Stimulated activated CD4-positive, alpha-beta T cell treated with anti-CD3 and anti-CD28 coated beads, Interleukin-2, amount 100 ng/mL, for 48 hours (primary cell): ENCODE results near the gene CNP.
A peak's percentile ranks its signal among the peaks of the same experiment; 100 is the strongest.

Experiments
- DNase-seq, 2 donors: peaks; one replicate each; pipeline ENCODE4 v3.0.0-alpha.2; 2020

The CNP gene

DNA sequence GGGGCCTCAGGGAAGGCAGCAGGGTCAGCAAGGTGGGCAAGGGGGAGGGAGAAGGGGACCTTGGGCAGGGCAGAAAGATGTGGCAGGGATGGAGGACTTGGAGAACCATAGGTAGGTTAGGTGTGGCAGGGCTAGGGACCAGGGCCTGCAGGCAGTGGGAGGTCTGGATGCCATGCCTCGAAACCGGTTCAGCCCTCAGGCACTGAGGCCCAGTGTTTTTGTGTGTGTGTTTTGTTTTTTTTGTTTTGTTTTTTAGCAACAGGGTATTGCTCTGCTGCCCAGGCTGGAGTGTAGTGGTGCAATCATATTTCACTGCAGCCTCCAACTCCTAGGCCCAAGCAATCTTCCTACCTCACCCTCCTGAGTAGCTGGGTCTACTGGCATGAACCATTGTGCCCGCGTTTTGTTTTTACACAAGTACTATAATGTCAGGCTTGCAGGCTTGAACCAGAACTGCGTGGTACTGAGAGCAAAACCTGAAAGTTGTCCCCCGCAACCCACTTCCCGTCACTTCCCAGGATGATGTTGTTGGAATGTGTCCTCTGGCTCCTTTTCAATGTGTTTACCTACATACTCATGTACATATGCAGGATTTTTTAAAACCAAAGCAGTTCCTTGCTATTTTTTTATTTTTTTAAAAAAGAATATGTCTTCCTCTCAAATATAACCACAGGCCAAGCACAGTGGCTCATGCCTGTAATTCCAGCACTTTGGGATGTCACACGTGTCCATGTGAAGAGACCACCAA lies 23.8 kb upstream of the CNP start:
- no peak for DNase-seq

DNA sequence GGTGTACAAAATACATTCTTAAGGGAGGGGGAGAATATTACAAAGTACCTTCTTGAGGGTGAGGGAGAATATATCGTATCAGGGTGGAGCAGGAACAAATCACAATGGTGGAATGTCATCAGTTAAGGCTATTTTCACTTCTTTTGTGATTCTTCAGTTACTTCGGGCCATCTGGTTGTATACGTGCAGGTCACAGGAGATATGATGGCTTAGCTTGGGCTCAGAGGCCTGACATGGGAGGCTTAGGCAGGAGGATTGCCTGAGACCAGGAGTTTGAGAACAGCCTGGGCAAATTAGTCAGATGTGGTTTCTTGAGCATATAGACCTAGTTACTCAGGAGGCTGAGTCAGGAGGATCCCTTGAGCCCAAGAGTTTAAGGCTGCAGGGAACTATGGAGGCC lies 23.1 kb upstream of the CNP start:
- no peak for DNase-seq

DNA sequence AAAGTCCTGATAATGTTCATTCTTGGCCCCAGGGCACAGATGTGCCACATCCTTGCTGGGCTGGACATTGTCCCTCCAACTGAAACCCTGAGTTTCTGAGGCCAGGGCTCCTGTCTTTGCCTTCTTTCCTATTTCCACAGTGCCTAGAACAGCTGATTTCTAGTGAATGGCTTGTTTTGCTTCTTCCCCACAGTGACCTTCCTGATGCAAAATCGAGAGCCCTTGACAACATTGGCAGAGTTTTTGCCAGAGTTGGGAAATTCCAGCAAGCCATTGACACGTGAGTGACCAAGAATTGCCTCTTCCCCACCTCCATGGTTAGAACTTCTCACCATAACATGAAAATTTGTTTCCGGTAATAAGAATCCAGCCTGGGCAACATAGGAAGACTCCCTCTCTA lies 21.7 kb upstream of the CNP start:
- DNase-seq, result no peak

DNA sequence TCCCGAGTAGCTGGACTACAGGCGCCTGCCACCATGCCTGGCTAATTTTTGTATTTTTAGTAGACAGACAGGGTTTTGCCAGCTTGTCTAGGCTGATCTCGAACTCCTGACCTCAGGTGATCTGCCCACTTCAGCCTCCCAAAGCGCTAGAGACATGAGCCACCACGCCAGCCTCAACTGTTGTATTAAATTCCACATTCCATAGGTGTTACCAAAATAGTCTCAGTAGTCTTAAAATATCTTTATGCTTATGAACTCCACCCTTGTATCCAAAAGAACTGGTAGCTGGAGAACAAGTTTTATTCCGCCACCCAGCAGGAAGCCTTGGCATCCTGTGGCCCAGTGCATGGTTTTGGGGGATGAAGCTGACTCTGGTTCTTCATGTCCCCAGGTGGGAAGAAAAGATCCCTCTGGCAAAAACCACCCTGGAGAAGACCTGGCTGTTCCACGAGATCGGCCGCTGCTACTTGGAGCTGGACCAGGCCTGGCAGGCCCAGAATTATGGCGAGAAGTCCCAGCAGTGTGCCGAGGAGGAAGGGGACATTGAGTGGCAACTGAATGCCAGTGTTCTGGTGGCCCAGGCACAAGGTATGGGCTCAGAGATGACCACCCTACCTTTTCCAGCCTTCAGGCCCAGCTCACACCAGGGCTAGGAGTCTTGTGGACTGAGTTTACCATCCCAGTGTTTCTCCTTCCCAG lies 17.7 kb upstream of the CNP start:
- no peak for DNase-seq

GRCh38 chr17:41956522-41956921 lies 10.1 kb upstream of the CNP start:
- DNase-seq, result no peak

- DNase-seq, result no peak
Measured at GRCh38 chr17:41957031-41957868, 9.3 kb upstream of the CNP start.

DNA sequence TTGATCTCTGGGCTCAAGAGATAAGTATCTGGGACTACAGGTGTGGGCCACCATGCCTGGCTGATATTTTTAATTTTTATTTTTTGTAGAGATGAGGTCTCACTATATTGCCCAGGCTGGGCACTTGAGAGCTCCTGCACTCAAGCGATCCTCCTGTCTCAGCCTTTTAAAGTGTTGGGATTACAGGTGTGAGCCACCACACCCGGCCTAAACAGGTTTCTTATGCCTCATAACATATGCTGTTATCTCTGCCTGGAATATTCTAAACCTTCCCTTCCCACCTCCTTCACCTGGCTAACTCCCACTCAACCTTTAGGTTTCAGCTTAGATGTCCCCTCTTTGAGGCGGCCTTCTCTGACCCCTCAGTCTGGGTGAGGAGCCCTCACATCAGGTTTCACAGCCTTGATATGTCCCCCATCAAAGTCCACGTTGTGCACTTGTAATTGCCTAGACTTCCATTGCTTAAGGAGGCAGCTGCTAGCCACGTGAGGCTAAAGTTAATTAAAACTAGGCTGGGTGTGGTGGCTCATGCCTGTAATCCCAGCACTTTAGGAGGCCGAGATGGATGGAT lies 8.6 kb upstream of the CNP start:
- no peak for DNase-seq

DNA sequence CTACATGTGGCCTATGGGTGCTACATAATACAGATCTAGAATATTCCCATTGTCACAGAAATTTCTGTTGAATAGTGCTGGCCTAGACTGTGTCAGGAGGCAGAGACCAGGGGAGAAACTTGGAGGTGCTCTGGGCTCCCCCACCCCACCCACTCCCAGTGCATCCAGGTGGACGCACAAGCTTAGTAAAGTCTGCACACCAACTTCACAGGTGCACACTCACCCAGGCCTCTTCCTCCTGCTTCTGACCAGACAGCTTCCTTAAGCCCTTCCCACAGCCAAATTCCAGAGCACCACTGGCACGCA lies 7.6 kb upstream of the CNP start:
- no peak for DNase-seq

DNA sequence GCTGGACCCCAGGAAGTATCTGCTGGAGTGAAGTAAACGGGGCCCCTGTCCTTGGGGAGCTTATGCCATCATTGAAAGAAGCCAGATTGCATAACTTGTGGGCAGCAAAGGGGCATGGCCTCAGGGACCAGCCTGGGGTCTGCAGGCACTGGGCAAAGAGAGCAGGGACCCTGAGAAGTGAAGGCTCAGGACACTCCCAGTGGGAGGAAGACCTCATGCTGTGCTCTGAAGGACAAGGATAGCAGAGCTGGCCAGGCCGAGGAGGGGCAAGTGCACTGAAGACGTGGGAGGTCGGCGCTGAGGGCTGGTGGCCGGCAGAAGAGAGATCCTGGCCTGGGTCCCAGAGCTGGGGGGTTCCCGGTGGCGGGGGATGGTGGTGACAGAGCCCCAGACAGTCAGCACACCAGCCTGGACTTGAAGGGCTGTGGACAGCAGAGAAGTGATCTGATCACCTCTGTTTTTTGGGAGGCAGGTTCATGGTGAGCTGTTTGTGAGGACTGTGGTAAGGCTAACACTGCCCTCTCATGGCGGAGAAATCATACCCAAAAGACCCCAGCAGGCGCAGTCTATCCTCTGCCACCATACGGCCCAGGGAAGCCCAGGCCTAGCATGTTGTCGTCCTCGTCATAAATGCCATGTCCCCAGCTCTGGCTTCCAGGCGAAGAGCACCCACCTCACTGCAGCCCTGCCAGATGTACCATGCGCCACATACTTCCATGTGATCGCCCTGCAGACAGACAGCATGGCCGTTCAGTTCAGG lies 7.1 kb upstream of the CNP start:
- DNase-seq, result no peak

DNA sequence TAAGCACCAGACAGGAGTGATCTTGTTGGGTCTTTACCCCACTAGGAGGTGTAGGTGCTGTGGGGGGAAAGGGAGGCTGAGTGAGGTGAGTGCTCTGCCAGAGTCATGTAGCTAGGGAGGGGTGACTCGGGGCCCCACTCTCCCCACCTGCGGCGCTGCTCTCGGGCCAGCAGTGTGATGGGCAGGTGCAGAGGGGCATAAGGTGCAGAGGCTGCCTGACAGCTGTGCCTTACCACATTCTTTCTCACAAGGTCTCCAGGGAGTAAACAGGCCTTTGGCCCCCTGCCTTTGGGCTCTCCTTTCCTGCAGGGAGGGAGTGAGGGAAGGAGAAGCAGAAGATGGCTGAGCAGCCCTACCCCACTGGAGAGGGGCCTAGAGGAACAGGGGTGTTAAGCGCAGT lies 4.5 kb upstream of the CNP start:
- DNase-seq, result no peak

DNA sequence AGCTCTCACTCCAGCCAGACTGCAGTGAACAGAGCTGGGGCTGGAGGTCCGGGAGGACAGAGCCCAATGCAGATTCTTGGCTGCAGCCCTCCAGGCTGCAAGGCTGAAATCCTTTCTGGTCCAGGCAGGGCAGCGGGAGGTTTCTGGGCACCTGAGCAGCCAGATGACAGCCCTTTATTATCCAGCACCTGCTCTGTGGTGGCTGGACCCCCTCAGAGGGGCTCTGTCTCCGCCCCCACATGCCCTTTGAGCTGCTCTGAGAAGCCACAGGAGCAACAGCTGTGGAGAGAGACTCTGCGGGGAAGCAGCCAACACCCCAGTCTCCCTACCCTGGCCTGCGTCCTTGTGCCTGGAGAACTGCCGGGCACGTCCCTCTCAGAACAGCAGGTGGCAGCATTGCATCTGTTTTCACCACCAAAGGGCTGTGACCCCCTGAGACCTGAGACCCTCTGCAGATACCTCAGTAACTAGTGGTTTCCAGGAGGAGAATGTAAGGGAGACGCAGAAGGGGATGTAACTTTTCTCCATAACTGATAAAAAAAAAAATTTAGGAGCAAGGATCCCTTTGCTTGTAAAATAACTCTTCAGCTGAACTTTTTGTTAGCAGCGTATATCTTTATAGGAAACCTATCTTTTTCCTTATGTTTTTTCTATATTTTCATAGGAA lies 3.7 kb upstream of the CNP start:
- DNase-seq, result peak; percentile 63 to 74

- DNase-seq, result peak; percentile 55 to 62
Measured at GRCh38 chr17:41965694-41966462, 717 bp upstream of the CNP start.

DNA sequence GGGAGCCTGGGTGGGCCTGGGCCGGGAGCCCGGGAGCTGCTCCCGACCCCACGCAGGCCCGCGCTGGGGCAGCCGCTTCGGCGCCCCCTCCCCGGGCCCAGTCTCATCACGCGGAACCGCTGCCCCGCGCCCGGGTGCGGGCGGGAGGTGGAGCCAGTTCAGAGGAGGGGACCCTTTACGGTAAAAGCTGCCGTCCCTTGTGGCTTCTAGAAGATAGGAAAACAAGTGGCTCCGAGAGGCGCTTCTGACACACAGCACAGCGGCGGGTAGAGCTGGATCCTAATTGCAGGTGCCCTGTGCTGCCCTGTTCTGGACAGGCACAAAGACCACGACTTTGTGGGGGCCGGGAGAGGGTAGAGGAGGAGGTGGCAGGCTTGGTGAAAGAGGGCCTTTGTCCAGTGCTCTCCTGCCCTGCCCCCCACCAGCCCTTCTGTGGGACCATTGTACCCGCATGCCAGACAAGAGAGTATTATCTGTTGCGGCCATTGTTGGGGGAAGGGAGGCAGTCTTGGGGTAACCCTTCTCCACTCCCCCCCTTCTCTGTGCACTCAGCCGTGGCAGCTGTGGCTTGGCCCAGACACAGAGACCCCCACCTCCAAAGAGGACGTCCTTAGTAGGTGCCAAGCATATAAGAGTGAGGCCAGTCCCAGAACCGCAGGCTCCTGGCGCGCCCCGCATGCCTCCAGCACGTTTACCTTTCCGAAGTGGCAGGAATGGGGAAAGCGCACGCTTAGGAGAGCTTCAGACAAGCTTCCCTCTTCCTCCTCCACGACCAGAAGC lies 736 bp downstream of the CNP start:
- peak; percentile 20 to 27 for DNase-seq

DNA sequence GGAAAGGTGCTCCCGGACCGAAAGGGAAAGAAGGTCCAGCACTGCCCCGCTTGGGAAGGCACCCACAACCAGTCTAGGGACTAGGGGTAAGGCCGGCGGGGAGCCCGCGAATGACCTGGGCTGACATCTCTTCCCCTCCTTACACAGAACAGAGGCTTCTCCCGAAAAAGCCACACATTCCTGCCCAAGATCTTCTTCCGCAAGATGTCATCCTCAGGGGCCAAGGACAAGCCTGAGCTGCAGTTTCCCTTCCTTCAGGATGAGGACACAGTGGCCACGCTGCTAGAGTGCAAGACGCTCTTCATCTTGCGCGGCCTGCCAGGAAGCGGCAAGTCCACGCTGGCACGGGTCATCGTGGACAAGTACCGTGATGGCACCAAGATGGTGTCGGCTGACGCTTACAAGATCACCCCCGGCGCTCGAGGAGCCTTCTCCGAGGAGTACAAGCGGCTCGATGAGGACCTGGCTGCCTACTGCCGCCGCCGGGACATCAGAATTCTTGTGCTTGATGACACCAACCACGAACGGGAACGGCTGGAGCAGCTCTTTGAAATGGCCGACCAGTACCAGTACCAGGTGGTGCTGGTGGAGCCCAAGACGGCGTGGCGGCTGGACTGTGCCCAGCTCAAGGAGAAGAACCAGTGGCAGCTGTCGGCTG lies 1.5 kb downstream of the CNP start:
- DNase-seq, result no peak

GRCh38 chr17:41968676-41969075 lies 2.1 kb downstream of the CNP start:
- DNase-seq, result no peak

GRCh38 chr17:41970901-41971331 lies 4.3 kb downstream of the CNP start:
- no peak for DNase-seq

DNA sequence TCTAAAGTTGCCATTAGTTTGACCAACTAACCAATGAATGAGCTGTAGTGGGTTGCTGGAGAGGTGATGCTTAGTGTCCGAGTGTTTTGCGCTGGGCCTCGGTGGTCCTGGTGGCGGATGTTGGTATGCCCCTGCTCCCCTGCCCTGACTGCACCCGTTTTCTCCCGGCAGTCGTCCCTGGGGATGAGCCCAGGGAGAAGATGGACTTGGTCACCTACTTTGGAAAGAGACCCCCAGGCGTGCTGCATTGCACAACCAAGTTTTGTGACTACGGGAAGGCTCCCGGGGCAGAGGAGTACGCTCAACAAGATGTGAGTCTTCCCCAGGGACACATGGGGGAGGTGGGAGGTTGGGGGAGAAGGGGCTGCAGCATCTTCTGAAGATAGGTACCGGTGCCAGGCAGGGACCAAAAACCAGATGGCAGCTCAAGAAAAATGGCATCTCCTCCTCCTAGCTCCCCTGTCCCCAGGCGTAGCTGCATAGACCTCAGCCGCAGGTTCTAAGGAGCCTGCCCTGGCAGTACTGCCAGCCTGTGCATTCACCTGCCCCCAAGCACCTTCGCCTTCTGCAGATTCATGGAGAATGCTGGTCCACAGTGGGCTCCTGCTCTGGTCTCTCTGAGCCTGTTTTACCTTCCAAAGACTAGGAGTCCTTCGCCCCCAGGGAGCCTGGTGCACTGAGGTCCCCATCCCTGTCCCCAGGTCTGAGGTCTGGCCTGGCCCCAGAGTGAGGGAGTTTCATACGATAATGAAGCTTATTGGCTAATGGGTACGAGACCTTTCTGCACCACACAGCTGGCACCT lies 5.3 kb downstream of the CNP start:
- DNase-seq, result no peak

DNA sequence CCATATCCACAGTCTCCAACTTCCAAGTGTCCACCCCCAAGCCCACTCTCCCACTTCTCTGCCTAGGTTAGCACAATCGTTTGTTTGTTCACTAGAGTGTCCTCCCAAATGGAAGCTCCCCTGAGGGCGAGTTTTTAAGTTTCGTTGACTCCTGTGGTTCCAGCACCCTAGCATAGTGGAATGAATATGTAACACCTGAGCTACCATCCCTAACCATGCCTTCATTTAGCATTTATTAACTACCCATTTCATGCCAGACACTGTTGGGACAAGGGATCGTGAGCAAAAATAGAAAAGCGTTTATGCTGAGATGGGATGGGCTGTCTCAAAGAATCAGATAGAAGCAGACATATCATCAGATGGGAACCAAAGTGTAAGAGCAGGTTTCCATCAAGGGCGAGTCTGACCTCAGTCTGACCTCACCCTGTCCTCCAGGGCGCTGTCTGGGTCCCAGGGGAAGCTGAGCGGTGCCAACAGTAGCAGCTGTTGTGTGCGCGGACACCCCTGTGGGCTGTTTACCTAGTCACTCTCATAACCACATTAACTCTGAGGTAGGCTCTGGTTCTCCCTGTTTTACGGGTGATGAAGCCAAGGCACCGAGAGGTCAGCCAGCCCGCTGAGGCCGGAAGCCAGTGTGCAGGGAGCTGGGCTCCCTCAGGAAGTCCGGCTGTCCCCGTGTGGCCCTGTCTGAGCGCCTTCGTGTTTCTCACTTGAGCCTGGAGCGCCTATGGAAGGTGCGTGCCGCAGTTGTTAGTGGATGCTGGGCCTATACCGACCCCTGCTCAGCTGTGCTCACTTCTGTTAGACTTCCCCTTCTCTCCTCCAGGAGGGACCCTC lies 6.2 kb downstream of the CNP start:
- no peak for DNase-seq
